ENCODE results near the gene SLC25A13.

Gene SLC25A13

DNA sequence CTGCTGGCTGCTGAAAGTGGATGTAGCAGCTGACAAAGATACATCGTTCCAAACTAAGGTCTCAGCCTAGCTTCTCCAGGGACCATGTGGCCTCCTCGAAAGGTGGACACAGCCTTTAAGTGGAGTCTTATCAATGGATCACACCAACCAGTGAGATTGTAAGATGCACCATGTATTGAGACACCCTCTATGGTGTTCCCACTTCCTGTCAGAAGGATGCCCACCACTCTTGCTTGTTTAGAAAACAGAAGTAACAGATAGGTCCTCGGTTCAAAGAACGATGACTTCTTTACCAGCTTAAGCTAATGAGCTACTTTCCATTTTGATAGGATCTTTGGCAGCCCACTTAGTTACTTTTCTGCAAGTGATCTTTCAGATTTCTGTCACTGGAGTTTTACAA, 34.3 kb downstream of the SLC25A13 start:
- Histone ChIP-seq H3K18ac (ENCODE audit: low read length) (no peak overlapping the region), H3K79me2 (ENCODE audit: control insufficient read depth, insufficient read depth, low read length, poor library complexity) (no peaks in the 10 kb centered on the region), H3K27ac (ENCODE audit: low read depth, low read length) (no peak overlapping the region), H2AFZ (ENCODE audit: insufficient read depth, low read length, poor library complexity) (no peak overlapping the region), H3K36me3 (ENCODE audit: control insufficient read depth in 1 of 2, insufficient read depth in 2 of 2, low read length in 2 of 2) (peaks cover 0 to 2% of the 10 kb centered on the region in 2 experiments), H3K4me1 (ENCODE audit: control insufficient read depth in 1 of 2, insufficient read depth in 2 of 2, low read length in 2 of 2) (no peaks in the 10 kb centered on the region), H2AK5ac (ENCODE audit: low read length) (no peak overlapping the region), H3K14ac (ENCODE audit: low read length) (no peak overlapping the region), H2BK5ac (ENCODE audit: low read depth, low read length, poor library complexity) (no peak overlapping the region), H3K9me3 (ENCODE audit: insufficient read depth, low read depth, low read length) (no peaks in the 10 kb centered on the region), H4K8ac (ENCODE audit: low read depth, low read length) (no peak overlapping the region), H3K9ac (ENCODE audit: low read length) (no peak overlapping the region), H3K79me1 (ENCODE audit: low read length) (no peaks in the 10 kb centered on the region), H3K4me3 (ENCODE audit: low read depth, low read length) (no peak overlapping the region), H3K4me2 (ENCODE audit: low read length) (no peak overlapping the region), H4K12ac (ENCODE audit: low read depth, low read length) (no peak overlapping the region), H3K27me3 (ENCODE audit: insufficient read depth, low read length) (no peaks in the 10 kb centered on the region), H4K91ac (ENCODE audit: low read depth, low read length) (no peak overlapping the region), H2BK120ac (ENCODE audit: insufficient read depth, low read length, poor library complexity) (no peak overlapping the region), H3K4ac (ENCODE audit: low read depth, low read length) (no peak overlapping the region), H3K23ac (ENCODE audit: low read length) (no peak overlapping the region), H2BK12ac (ENCODE audit: low read length) (no peak overlapping the region)
- no CpG with 5 or more reads among the region's 4 CpGs for WGBS (ENCODE audit: extremely low coverage, insufficient coverage, insufficient read length)
- no peak for DNase-seq

- Histone ChIP-seq H3K36me3 (ENCODE audit: control insufficient read depth in 1 of 2, insufficient read depth in 2 of 2, low read length in 2 of 2) (peaks cover 0 to 2% of the 10 kb centered on the region in 2 experiments), H2BK12ac (ENCODE audit: low read length) (no peak overlapping the region)
- WGBS (ENCODE audit: extremely low coverage, insufficient coverage, insufficient read length) = no CpG with 5 or more reads among the region's 3 CpGs
Observed at GRCh38 chr7:96287132-96287531, 34.8 kb downstream of the SLC25A13 start.

GRCh38 chr7:96285579-96285978, 36.3 kb downstream of the SLC25A13 start:
- Histone ChIP-seq H3K4me3 (ENCODE audit: low read depth, low read length) (no peak overlapping the region), H2AFZ (ENCODE audit: insufficient read depth, low read length, poor library complexity) (no peak overlapping the region), H2BK120ac (ENCODE audit: insufficient read depth, low read length, poor library complexity) (no peak overlapping the region), H3K23ac (ENCODE audit: low read length) (no peak overlapping the region), H3K14ac (ENCODE audit: low read length) (no peak overlapping the region), H3K18ac (ENCODE audit: low read length) (no peak overlapping the region), H3K4me1 (ENCODE audit: control insufficient read depth in 1 of 2, insufficient read depth in 2 of 2, low read length in 2 of 2) (no peaks in the 10 kb centered on the region), H2BK12ac (ENCODE audit: low read length) (no peak overlapping the region), H3K9me3 (ENCODE audit: insufficient read depth, low read depth, low read length) (no peaks in the 10 kb centered on the region), H4K8ac (ENCODE audit: low read depth, low read length) (no peak overlapping the region), H4K12ac (ENCODE audit: low read depth, low read length) (no peak overlapping the region), H3K4me2 (ENCODE audit: low read length) (no peak overlapping the region), H3K27ac (ENCODE audit: low read depth, low read length) (no peak overlapping the region), H4K91ac (ENCODE audit: low read depth, low read length) (no peak overlapping the region), H3K36me3 (ENCODE audit: control insufficient read depth in 1 of 2, insufficient read depth in 2 of 2, low read length in 2 of 2) (peaks cover 0 to 2% of the 10 kb centered on the region in 2 experiments), H3K79me1 (ENCODE audit: low read length) (no peaks in the 10 kb centered on the region), H3K27me3 (ENCODE audit: insufficient read depth, low read length) (no peaks in the 10 kb centered on the region), H3K79me2 (ENCODE audit: control insufficient read depth, insufficient read depth, low read length, poor library complexity) (no peaks in the 10 kb centered on the region), H2AK5ac (ENCODE audit: low read length) (no peak overlapping the region), H2BK5ac (ENCODE audit: low read depth, low read length, poor library complexity) (no peak overlapping the region), H3K4ac (ENCODE audit: low read depth, low read length) (no peak overlapping the region), H3K9ac (ENCODE audit: low read length) (no peak overlapping the region)
- no peak for DNase-seq
- WGBS (ENCODE audit: extremely low coverage, insufficient coverage, insufficient read length) = no CpG with 5 or more reads among the region's 3 CpGs

More at GRCh38 chr7:96287132-96287531, 34.8 kb downstream of the SLC25A13 start:
- Histone ChIP-seq H3K4me2 (ENCODE audit: low read length) (no peak overlapping the region), H3K27ac (ENCODE audit: low read depth, low read length) (no peak overlapping the region), H3K79me1 (ENCODE audit: low read length) (no peaks in the 10 kb centered on the region), H3K23ac (ENCODE audit: low read length) (no peak overlapping the region), H3K14ac (ENCODE audit: low read length) (no peak overlapping the region), H3K4me3 (ENCODE audit: low read depth, low read length) (no peak overlapping the region), H2AK5ac (ENCODE audit: low read length) (no peak overlapping the region), H3K9me3 (ENCODE audit: insufficient read depth, low read depth, low read length) (no peaks in the 10 kb centered on the region), H2BK120ac (ENCODE audit: insufficient read depth, low read length, poor library complexity) (no peak overlapping the region), H3K27me3 (ENCODE audit: insufficient read depth, low read length) (no peaks in the 10 kb centered on the region), H3K4ac (ENCODE audit: low read depth, low read length) (no peak overlapping the region), H3K18ac (ENCODE audit: low read length) (no peak overlapping the region), H4K12ac (ENCODE audit: low read depth, low read length) (no peak overlapping the region), H2AFZ (ENCODE audit: insufficient read depth, low read length, poor library complexity) (no peak overlapping the region), H3K9ac (ENCODE audit: low read length) (no peak overlapping the region), H3K4me1 (ENCODE audit: control insufficient read depth in 1 of 2, insufficient read depth in 2 of 2, low read length in 2 of 2) (no peaks in the 10 kb centered on the region), H2BK5ac (ENCODE audit: low read depth, low read length, poor library complexity) (no peak overlapping the region), H3K79me2 (ENCODE audit: control insufficient read depth, insufficient read depth, low read length, poor library complexity) (no peaks in the 10 kb centered on the region), H4K91ac (ENCODE audit: low read depth, low read length) (no peak overlapping the region), H4K8ac (ENCODE audit: low read depth, low read length) (no peak overlapping the region)
- no peak for DNase-seq

- Histone ChIP-seq H4K12ac (ENCODE audit: low read depth, low read length) (no peak overlapping the region), H4K8ac (ENCODE audit: low read depth, low read length) (no peak overlapping the region), H3K23ac (ENCODE audit: low read length) (no peak overlapping the region), H3K4ac (ENCODE audit: low read depth, low read length) (no peak overlapping the region), H3K79me1 (ENCODE audit: low read length) (no peaks in the 10 kb centered on the region), H2AK5ac (ENCODE audit: low read length) (no peak overlapping the region), H2BK12ac (ENCODE audit: low read length) (no peak overlapping the region), H3K4me3 (ENCODE audit: low read depth, low read length) (no peak overlapping the region), H4K91ac (ENCODE audit: low read depth, low read length) (no peak overlapping the region), H3K27me3 (ENCODE audit: insufficient read depth, low read length) (no peaks in the 10 kb centered on the region), H3K18ac (ENCODE audit: low read length) (no peak overlapping the region), H3K4me2 (ENCODE audit: low read length) (no peak overlapping the region), H3K36me3 (ENCODE audit: control insufficient read depth in 1 of 2, insufficient read depth in 2 of 2, low read length in 2 of 2) (peaks cover 0 to 2% of the 10 kb centered on the region in 2 experiments), H3K4me1 (ENCODE audit: control insufficient read depth in 1 of 2, insufficient read depth in 2 of 2, low read length in 2 of 2) (no peaks in the 10 kb centered on the region), H3K27ac (ENCODE audit: low read depth, low read length) (no peak overlapping the region), H2BK5ac (ENCODE audit: low read depth, low read length, poor library complexity) (no peak overlapping the region), H3K14ac (ENCODE audit: low read length) (no peak overlapping the region), H3K9me3 (ENCODE audit: insufficient read depth, low read depth, low read length) (no peaks in the 10 kb centered on the region), H3K9ac (ENCODE audit: low read length) (no peak overlapping the region), H2BK120ac (ENCODE audit: insufficient read depth, low read length, poor library complexity) (no peak overlapping the region), H2AFZ (ENCODE audit: insufficient read depth, low read length, poor library complexity) (no peak overlapping the region), H3K79me2 (ENCODE audit: control insufficient read depth, insufficient read depth, low read length, poor library complexity) (no peaks in the 10 kb centered on the region)
- no CpG with 5 or more reads among the region's 3 CpGs for WGBS (ENCODE audit: extremely low coverage, insufficient coverage, insufficient read length)
- no peak for DNase-seq
Observed at GRCh38 chr7:96284835-96285234, 37.1 kb downstream of the SLC25A13 start.
